GM10248 (cell line): ENCODE data around the gene TRPT1.

ENCODE experiments used
- CTCF ChIA-PET: fragments of 300-600 bp; sonication (Branson Sonifier 250); formaldehyde crosslinking; extraction: SDS; loops from one replicate; lab custom pipeline; 2021; ENCODE audit warnings: antibody characterized with exemption; lab: Yijun Ruan, JAX
- POLR2A ChIA-PET: fragments of 350-650 bp; sonication (Branson Sonifier 250); formaldehyde crosslinking; extraction: SDS; loops from one replicate; lab custom pipeline; 2020; ENCODE audit warnings: antibody characterized with exemption; lab: Yijun Ruan, JAX
- DNase-seq: peaks from one replicate; pipeline ENCODE4 v3.0.0; 2012; ENCODE audit errors: extremely low spot score
- CTCF ChIP-seq: IDR thresholded peaks from 2 replicates; pipeline ENCODE4 v1.5.1; 2012; ENCODE audit warnings: mild to moderate bottlenecking, low read depth; ENCODE audit errors: extremely low read depth, missing control alignments, control extremely low read depth

TRPT1 gene

GRCh38 chr11:64258946-64259532 is 33.1 kb upstream of the TRPT1 start:
- CTCF ChIA-PET, result interaction anchor here (0.9 to 14.6 kb wide), 4 partner anchors 8 to 53 kb away, joined by 3 to 134 read pairs (median 8); partner anchors contain the start of genes FERMT3 and PLCB3
- no peak for DNase-seq
- POLR2A ChIA-PET, result interaction anchor here (0.5 kb wide), 1 partner anchor 10 kb away, joined by 4 read pairs; no protein-coding TSS in a partner anchor
- TF ChIP-seq CTCF, result no peak

- ChIA-PET POLR2A (no interaction called here), CTCF (interaction anchor here (0.9 to 14.6 kb wide), 4 partner anchors 8 to 52 kb away, joined by 3 to 134 read pairs (median 8); partner anchors contain the start of genes FERMT3 and PLCB3)
- no peak for DNase-seq
- no peak for TF ChIP-seq CTCF
Observed at GRCh38 chr11:64258356-64258755, 32.4 kb upstream of the TRPT1 start.

- no peak for DNase-seq
- CTCF ChIA-PET, result interaction anchor here (3.2 kb wide), 1 partner anchor 45 kb away, joined by 11 read pairs; no protein-coding TSS in a partner anchor
- TF ChIP-seq CTCF, result no peak
- POLR2A ChIA-PET, result interaction anchor here (0.6 kb wide), 1 partner anchor 11 kb away, joined by 5 read pairs; no protein-coding TSS in a partner anchor
Observed at GRCh38 chr11:64256300-64256699, 30.3 kb upstream of the TRPT1 start.

- no peak for TF ChIP-seq CTCF
- ChIA-PET POLR2A (interaction anchor here (0.6 kb wide), 1 partner anchor 12 kb away, joined by 5 read pairs; no protein-coding TSS in a partner anchor), CTCF (interaction anchor here (0.7 to 3.2 kb wide), 5 partner anchors 9 to 51 kb away, joined by 3 to 11 read pairs (median 4); partner anchors contain the start of gene ESRRA)
- no peak for DNase-seq
Observed at GRCh38 chr11:64255135-64256128, 29.4 kb upstream of the TRPT1 start.

- DNase-seq, result no peak
- no peak for TF ChIP-seq CTCF
- ChIA-PET CTCF (interaction anchor here (1.2 to 3.2 kb wide), 4 partner anchors 9 to 51 kb away, joined by 3 to 11 read pairs (median 6); partner anchors contain the start of gene ESRRA), POLR2A (no interaction called here)
Observed at GRCh38 chr11:64254326-64254725, 28.3 kb upstream of the TRPT1 start.

GRCh38 chr11:64253481-64253880 is 27.5 kb upstream of the TRPT1 start:
- ChIA-PET POLR2A (interaction anchor here (0.6 kb wide), 1 partner anchor 75 kb away, joined by 4 read pairs; no protein-coding TSS in a partner anchor), CTCF (interaction anchor here (1.2 to 3.2 kb wide), 3 partner anchors 10 to 48 kb away, joined by 3 to 11 read pairs (median 4); no protein-coding TSS in a partner anchor)
- TF ChIP-seq CTCF, result no peak
- no peak for DNase-seq
